Osteoblast (primary cell): ENCODE results near the gene EIF4A3. TPM values are rescaled to one million over a fixed set of nuclear protein-coding genes. Genes with fewer than 3 reads are reported as not detected.

Experiments used
- DNase-seq: peaks from one replicate; pipeline ENCODE4 v3.0.0; 2011; ENCODE audit warnings: low spot score, mixed read lengths; ENCODE audit not compliant: insufficient read length; ENCODE audit errors: missing footprints
- H2AFZ ChIP-seq: 2 replicates; pipeline ENCODE4 v1.6.0; 2011; ENCODE audit warnings: mild to moderate bottlenecking, low read length
- H3K27ac ChIP-seq: 2 replicates; pipeline ENCODE4 v1.5.1; 2011; ENCODE audit warnings: mild to moderate bottlenecking, low read depth, low read length, moderate library complexity
- H3K27me3 ChIP-seq: 2 replicates; pipeline ENCODE4 v1.6.0; 2012; ENCODE audit warnings: mild to moderate bottlenecking, control low read depth, inconsistent platforms, low read length, moderate library complexity; ENCODE audit not compliant: insufficient read depth
- H3K36me3 ChIP-seq: 2 replicates; pipeline ENCODE4 v1.5.1; 2011; ENCODE audit warnings: mild to moderate bottlenecking, low read length, control low read depth, moderate library complexity; ENCODE audit not compliant: insufficient read depth
- H3K4me1 ChIP-seq: 2 replicates; pipeline ENCODE4 v1.5.1; 2011; ENCODE audit warnings: mild to moderate bottlenecking, low read length, control low read depth, moderate library complexity; ENCODE audit not compliant: insufficient read depth
- H3K4me2 ChIP-seq: 2 replicates; pipeline ENCODE4 v1.6.0; 2011; ENCODE audit warnings: mild to moderate bottlenecking, low read length; ENCODE audit not compliant: insufficient read depth
- H3K4me3 ChIP-seq: fragments of 200-600 bp; sonication (generic); 3 replicates; pipeline ENCODE4 v1.5.1; 2012; ENCODE audit warnings: mild to moderate bottlenecking, low read length, inconsistent platforms; ENCODE audit not compliant: insufficient read depth
- H3K79me2 ChIP-seq: 2 replicates; pipeline ENCODE4 v1.6.0; 2012; ENCODE audit warnings: mild to moderate bottlenecking, low read length, control low read depth, inconsistent platforms; ENCODE audit not compliant: insufficient read depth
- H3K9me3 ChIP-seq: 2 replicates; pipeline ENCODE4 v1.5.1; 2011; ENCODE audit warnings: low read depth, low read length, control low read depth
- H4K20me1 ChIP-seq: 2 replicates; pipeline ENCODE4 v1.6.0; 2012; ENCODE audit warnings: mild to moderate bottlenecking, low read length, control low read depth; ENCODE audit not compliant: insufficient read depth
- CTCF ChIP-seq: IDR thresholded peaks from 2 replicates; pipeline ENCODE4 v1.5.1; 2011; ENCODE audit warnings: mild to moderate bottlenecking, low read depth, low read length, moderate library complexity; ENCODE audit errors: extremely low read depth
- total RNA-seq: library from RNA; depleted of rRNA; stranded (reverse); fragments of >200 nt; gene quantifications from 2 replicates; pipeline ENCODE4 v1.2.3, GENCODE V29; 2012

The EIF4A3 gene
- total RNA-seq, 1 donor: 44.5 TPM

DNA sequence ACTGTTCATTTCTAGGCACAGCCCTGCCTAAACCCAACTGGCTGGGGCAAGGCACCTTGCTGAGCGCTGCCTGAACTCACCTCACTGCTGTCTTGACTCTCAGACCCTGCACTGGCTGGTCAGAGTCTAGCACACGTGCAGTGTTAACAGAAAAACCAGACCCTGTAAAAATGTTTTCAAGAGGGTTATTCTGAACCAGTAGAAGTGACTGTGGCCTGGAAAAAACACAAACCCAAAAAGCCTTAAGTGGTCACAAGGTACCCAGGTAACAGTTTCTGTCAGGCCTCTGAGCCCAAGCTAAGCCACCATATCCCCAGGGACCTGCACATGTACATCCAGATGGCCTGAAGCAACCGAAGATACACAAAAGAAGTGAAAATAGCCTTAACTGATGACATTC is 6.1 kb upstream of the EIF4A3 start:
- Histone ChIP-seq H3K4me2 (no peak overlapping the region), H3K4me1 (peaks cover 24% of the 10 kb centered on the region), H3K27me3 (no peaks in the 10 kb centered on the region), H3K27ac (no peak overlapping the region), H3K9me3 (no peaks in the 10 kb centered on the region), H4K20me1 (peaks cover 5% of the 10 kb centered on the region), H2AFZ (no peak overlapping the region), H3K79me2 (peaks cover 4% of the 10 kb centered on the region), H3K36me3 (no peaks in the 10 kb centered on the region), H3K4me3 (no peak overlapping the region)
- DNase-seq: no peak
- TF ChIP-seq CTCF: no peak

GRCh38 chr17:80152081-80152702 is 5.3 kb upstream of the EIF4A3 start:
- Histone ChIP-seq H3K4me2 (peak overlapping the region; percentile 60), H3K9me3 (no peaks in the 10 kb centered on the region), H3K27me3 (no peaks in the 10 kb centered on the region), H4K20me1 (peaks cover 5% of the 10 kb centered on the region), H3K36me3 (no peaks in the 10 kb centered on the region), H3K4me1 (peaks cover 25% of the 10 kb centered on the region), H3K27ac (peak overlapping the region; percentile 69), H3K4me3 (no peak overlapping the region), H3K79me2 (peaks cover 13% of the 10 kb centered on the region), H2AFZ (peak overlapping the region; percentile 68)
- DNase-seq: no peak
- no peak for TF ChIP-seq CTCF

GRCh38 chr17:80151333-80151732 is 4.4 kb upstream of the EIF4A3 start:
- Histone ChIP-seq H3K4me1 (peaks cover 25% of the 10 kb centered on the region), H2AFZ (peak overlapping the region; percentile 85), H3K36me3 (no peaks in the 10 kb centered on the region), H3K27me3 (no peaks in the 10 kb centered on the region), H3K27ac (peak overlapping the region; percentile 69), H3K4me2 (peak overlapping the region; percentile 60), H4K20me1 (peaks cover 5% of the 10 kb centered on the region), H3K4me3 (peak overlapping the region; percentile 6), H3K79me2 (peaks cover 18% of the 10 kb centered on the region), H3K9me3 (no peaks in the 10 kb centered on the region)
- no peak for TF ChIP-seq CTCF
- peak; percentile 91 for DNase-seq

DNA sequence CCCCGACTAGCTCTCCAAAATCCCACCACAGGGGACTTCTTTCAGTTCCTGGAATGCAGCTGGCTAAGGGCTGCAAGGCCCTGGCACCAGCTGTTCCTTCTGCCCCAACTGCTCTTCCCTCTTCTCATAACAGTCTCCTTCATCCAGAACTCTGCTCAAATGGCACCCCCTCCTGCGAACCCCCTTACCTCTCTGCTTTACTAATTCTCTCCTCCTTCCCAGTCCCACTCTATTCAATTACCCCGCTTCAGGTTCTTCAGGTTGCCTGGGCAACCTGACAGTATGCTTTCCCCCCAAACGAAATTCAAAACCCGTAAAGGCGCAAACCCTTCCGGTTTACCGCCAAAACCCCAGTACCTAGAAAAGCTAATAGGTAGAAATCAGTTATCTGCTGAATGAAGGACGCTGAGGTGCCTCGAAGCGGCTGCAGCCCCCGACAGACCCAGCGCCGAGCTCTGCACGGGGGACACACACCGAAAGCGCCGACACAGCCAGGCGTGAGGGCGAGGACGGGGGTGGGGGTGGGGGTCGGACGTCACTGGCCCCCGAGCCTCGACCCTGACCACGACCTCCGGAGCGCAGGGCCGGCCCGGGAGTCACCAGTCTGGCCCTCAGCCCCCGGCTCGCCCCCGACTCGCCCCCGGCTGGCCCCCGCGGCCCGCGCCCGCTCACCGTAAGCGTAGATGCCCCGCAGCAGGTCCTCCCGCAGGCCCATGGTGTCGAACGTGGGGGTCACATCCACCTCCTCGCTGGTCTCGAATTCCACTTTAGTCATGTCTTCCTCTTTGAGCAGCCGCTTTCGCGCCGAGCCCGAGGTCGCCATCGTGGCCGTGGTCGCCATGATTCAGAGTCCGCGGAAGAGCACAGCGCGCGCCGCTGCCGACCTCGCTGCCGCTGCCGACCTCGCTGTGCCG is 550 bp downstream of the EIF4A3 start:
- Histone ChIP-seq H4K20me1 (peaks cover 35% of the 10 kb centered on the region), H3K4me2 (peak overlapping the region; percentile 84), H2AFZ (peak overlapping the region; percentile 77), H3K27ac (peak overlapping the region; percentile 77), H3K4me1 (peaks cover 27% of the 10 kb centered on the region), H3K36me3 (peaks cover 32% of the 10 kb centered on the region), H3K9me3 (no peaks in the 10 kb centered on the region), H3K4me3 (peak overlapping the region; percentile 97), H3K27me3 (no peaks in the 10 kb centered on the region), H3K79me2 (peaks cover 63% of the 10 kb centered on the region)
- DNase-seq: peak; percentile 90
- TF ChIP-seq CTCF: no peak
